OCI-LY1 (cell line): ENCODE results near the gene TNFRSF1A.

Source experiments
- EZH2 ChIP-seq: fragments of 200-600 bp; sonication (generic), shearing (Covaris generic); IDR thresholded peaks from 2 replicates; pipeline ENCODE4 v1.8.0; 2017; ENCODE audit warnings: borderline replicate concordance, mixed run types, mild to moderate bottlenecking, antibody characterized with exemption, low read length, moderate library complexity, mixed read lengths
- TF ChIP-seq, protein P1 (sequence below): fragments of 200-600 bp; sonication (generic), shearing (Covaris generic); IDR thresholded peaks from 2 replicates; pipeline ENCODE4 v1.5.1; 2017; ENCODE audit warnings: mild to moderate bottlenecking, antibody characterized with exemption, low read length, moderate library complexity, mixed read lengths

DNA sequence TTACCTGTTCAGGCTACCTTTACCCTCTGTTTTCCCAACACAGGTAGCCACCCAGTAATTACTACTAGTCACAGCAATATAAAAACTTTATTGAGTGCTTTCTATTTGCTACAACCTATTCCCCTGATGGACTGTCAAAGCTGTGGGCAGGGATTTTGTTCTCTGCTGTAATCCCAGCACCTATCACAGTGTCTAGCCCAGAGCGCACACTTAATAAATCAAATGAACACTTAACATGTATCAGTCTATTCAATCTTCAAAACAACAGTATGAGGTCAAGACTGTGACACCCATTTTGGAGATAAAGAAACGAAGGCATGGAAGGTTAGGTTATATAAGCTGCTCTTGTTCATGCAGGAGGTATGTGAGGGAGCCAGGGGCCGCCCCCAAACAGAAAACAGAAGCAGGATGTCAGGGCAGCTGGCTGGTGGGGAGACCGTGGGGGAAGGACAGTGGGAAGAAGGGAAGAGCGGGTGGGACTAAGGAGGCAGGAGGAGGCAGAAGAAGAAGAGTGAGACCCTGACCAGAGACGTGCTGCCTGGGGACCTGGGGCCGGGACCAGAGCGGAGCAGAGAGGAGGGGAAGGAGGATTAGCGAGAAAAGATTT, 1.7 kb downstream of the TNFRSF1A start:
- TF ChIP-seq, protein P1, sequence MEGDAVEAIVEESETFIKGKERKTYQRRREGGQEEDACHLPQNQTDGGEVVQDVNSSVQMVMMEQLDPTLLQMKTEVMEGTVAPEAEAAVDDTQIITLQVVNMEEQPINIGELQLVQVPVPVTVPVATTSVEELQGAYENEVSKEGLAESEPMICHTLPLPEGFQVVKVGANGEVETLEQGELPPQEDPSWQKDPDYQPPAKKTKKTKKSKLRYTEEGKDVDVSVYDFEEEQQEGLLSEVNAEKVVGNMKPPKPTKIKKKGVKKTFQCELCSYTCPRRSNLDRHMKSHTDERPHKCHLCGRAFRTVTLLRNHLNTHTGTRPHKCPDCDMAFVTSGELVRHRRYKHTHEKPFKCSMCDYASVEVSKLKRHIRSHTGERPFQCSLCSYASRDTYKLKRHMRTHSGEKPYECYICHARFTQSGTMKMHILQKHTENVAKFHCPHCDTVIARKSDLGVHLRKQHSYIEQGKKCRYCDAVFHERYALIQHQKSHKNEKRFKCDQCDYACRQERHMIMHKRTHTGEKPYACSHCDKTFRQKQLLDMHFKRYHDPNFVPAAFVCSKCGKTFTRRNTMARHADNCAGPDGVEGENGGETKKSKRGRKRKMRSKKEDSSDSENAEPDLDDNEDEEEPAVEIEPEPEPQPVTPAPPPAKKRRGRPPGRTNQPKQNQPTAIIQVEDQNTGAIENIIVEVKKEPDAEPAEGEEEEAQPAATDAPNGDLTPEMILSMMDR, result no peak
- no peak for TF ChIP-seq EZH2
